Peyer's patch (tissue), 4 donors: ENCODE results near the gene TRHDE. TPM values are rescaled to one million over a fixed set of nuclear protein-coding genes. Genes with fewer than 3 reads are reported as not detected.

Source experiments
- DNase-seq, 3 donors: peaks; one replicate each; pipeline ENCODE4 v3.0.0-alpha.2; 2017 to 2019
- H3K27ac ChIP-seq, 4 donors: fragments of 200-600 bp; sonication (generic); one replicate each; pipeline ENCODE4 v1.5.1; 2016 to 2019
- H3K27me3 ChIP-seq, 2 donors: fragments of 200-600 bp; sonication (generic); one replicate each; pipeline ENCODE4 v1.5.1; 2019
- H3K36me3 ChIP-seq, 3 donors: fragments of 200-600 bp; sonication (generic); one replicate each; pipeline ENCODE4 v1.5.1; 2016 to 2019
- H3K4me1 ChIP-seq, 4 donors: fragments of 200-600 bp; sonication (generic); one replicate each; pipeline ENCODE4 v1.5.1; 2016 to 2019
- H3K4me3 ChIP-seq, 4 donors: fragments of 200-600 bp; sonication (generic); 1 replicate in 3 of 4; 2 replicates in 1 of 4; pipeline ENCODE4 v1.5.1; 2016 to 2019; ENCODE audit warnings: mild to moderate bottlenecking in 1 of 4
- H3K9me3 ChIP-seq, 4 donors: fragments of 200-600 bp; sonication (generic); one replicate each; pipeline ENCODE4 v1.5.1; 2016 to 2019; ENCODE audit warnings: mild to moderate bottlenecking in 1 of 4
- CTCF ChIP-seq, 6 experiments: fragments of 450-650 bp in 4 of 6; fragments of 200-600 bp in 2 of 6; sonication (generic) in 1 of 6; IDR thresholded peaks; one replicate each; pipeline ENCODE4 v1.5.1; 2017 to 2019; ENCODE audit warnings: antibody characterized with exemption in 6 of 6, mild to moderate bottlenecking in 3 of 6, moderate library complexity in 1 of 6
- POLR2A ChIP-seq, 2 donors: fragments of 450-650 bp; IDR thresholded peaks; one replicate each; pipeline ENCODE4 v1.5.1; 2017; ENCODE audit warnings: antibody characterized with exemption in 2 of 2, mild to moderate bottlenecking in 2 of 2, moderate library complexity in 2 of 2
- total RNA-seq, 4 donors: library from RNA; depleted of rRNA; stranded (reverse); fragments of >200 nt; gene quantifications; one replicate each; pipeline ENCODE4 v1.1.0, GENCODE V29; 2016

The TRHDE gene
- total RNA-seq, 4 donors from 2014 or later = 3.3 to 23.8 (median 15.2) TPM

- Histone ChIP-seq H3K27ac (no peak overlapping the region), H3K9me3 (no peaks in the 10 kb centered on the region), H3K27me3 (no peaks in the 10 kb centered on the region), H3K4me1 (no peaks in the 10 kb centered on the region), H3K4me3 (no peak overlapping the region), H3K36me3 (no peaks in the 10 kb centered on the region)
- DNase-seq = no peak
- TF ChIP-seq POLR2A (IDR thresholded peaks at IDR 0.05) (no peak), CTCF (IDR thresholded peaks at IDR 0.05) (no peak)
Observed at GRCh38 chr12:72434999-72435398, 162.8 kb downstream of the TRHDE start.

- Histone ChIP-seq H3K4me3 (no peak overlapping the region), H3K27ac (no peak overlapping the region), H3K9me3 (no peaks in the 10 kb centered on the region), H3K27me3 (no peaks in the 10 kb centered on the region), H3K36me3 (no peaks in the 10 kb centered on the region), H3K4me1 (no peaks in the 10 kb centered on the region)
- DNase-seq = no peak
- TF ChIP-seq CTCF (IDR thresholded peaks at IDR 0.05) = no peak
- TF ChIP-seq POLR2A (IDR thresholded peaks at IDR 0.05) = no peak
Observed at GRCh38 chr12:72442217-72442616, 170.0 kb downstream of the TRHDE start.

- no peak for DNase-seq
- Histone ChIP-seq H3K9me3 (no peaks in the 10 kb centered on the region), H3K27ac (no peak overlapping the region), H3K4me1 (no peaks in the 10 kb centered on the region), H3K36me3 (no peaks in the 10 kb centered on the region), H3K27me3 (no peaks in the 10 kb centered on the region), H3K4me3 (no peak overlapping the region)
- no peak for TF ChIP-seq CTCF (IDR thresholded peaks at IDR 0.05)
- no peak for TF ChIP-seq POLR2A (IDR thresholded peaks at IDR 0.05)
Observed at GRCh38 chr12:72444125-72444524, 172.0 kb downstream of the TRHDE start.

- DNase-seq = no peak
- Histone ChIP-seq H3K27ac (no peak overlapping the region), H3K27me3 (no peaks in the 10 kb centered on the region), H3K4me3 (no peak overlapping the region), H3K9me3 (no peaks in the 10 kb centered on the region), H3K36me3 (no peaks in the 10 kb centered on the region), H3K4me1 (no peaks in the 10 kb centered on the region)
- TF ChIP-seq CTCF (IDR thresholded peaks at IDR 0.05) (no peak), POLR2A (IDR thresholded peaks at IDR 0.05) (no peak)
Observed at GRCh38 chr12:72444566-72444965, 172.4 kb downstream of the TRHDE start.

GRCh38 chr12:72448089-72448488 is 175.9 kb downstream of the TRHDE start:
- H3K27ac ChIP-seq = no peak overlapping the region

More at GRCh38 chr12:72448089-72448488, 175.9 kb downstream of the TRHDE start:
- TF ChIP-seq POLR2A (IDR thresholded peaks at IDR 0.05) (no peak), CTCF (IDR thresholded peaks at IDR 0.05) (no peak)
- no peak for DNase-seq
- Histone ChIP-seq H3K4me1 (no peaks in the 10 kb centered on the region), H3K4me3 (no peak overlapping the region), H3K27me3 (no peaks in the 10 kb centered on the region), H3K36me3 (no peaks in the 10 kb centered on the region), H3K9me3 (no peaks in the 10 kb centered on the region)
